GM23338 (cell line): ENCODE data around the gene BRK1.
"Not testable (repeated sequence)": the region's sequence is repeated elsewhere in the genome, so short reads cannot be mapped to it uniquely, and the experiment has no call there.

ENCODE experiments used
- ETS1 ChIP-seq: IDR thresholded peaks from 2 replicates; pipeline ENCODE4 v1.6.1; 2016; ENCODE audit warnings: antibody characterized with exemption
- EZH2 ChIP-seq: fragments of 200-600 bp; sonication (generic); IDR thresholded peaks from one replicate; pipeline ENCODE4 v1.8.0; 2017; ENCODE audit warnings: antibody characterized with exemption, mild to moderate bottlenecking, low read depth; ENCODE audit not compliant: unreplicated experiment
- EZH2phosphoT487 ChIP-seq: fragments of 200-600 bp; sonication (generic); IDR thresholded peaks from one replicate; pipeline ENCODE4 v1.8.1; 2018; ENCODE audit warnings: antibody characterized with exemption; ENCODE audit not compliant: unreplicated experiment
- JUNB ChIP-seq: IDR thresholded peaks from one replicate; pipeline ENCODE4 v1.6.1; 2016; ENCODE audit warnings: antibody characterized with exemption; ENCODE audit not compliant: unreplicated experiment
- POLR2AphosphoS5 ChIP-seq: IDR thresholded peaks from 2 replicates; pipeline ENCODE4 v1.6.1; 2016; ENCODE audit warnings: antibody characterized with exemption, low read depth
- ZNF114 ChIP-seq: fragments of 250-450 bp; sonication (Bioruptor Pico); IDR thresholded peaks from 2 replicates; pipeline ENCODE4 v1.5.0; 2020; ENCODE audit warnings: mild to moderate bottlenecking, moderate library complexity
- ZNF331 ChIP-seq: fragments of 250-450 bp; sonication (Bioruptor Pico); IDR thresholded peaks from 2 replicates; pipeline ENCODE4 v1.5.0; 2020; ENCODE audit warnings: low read depth, mild to moderate bottlenecking, moderate library complexity
- TF ChIP-seq, protein P1 (sequence below), 2 experiments: fragments of 200-600 bp in 1 of 2; sonication (generic) in 1 of 2; conservative IDR thresholded peaks; 2 replicates each; pipeline versions ENCODE4 v1.5.1 to v1.6.1; 2016 to 2017; ENCODE audit warnings: antibody characterized with exemption in 2 of 2, low read depth in 2 of 2, mild to moderate bottlenecking in 2 of 2, moderate library complexity in 1 of 2
- TF ChIP-seq, protein P2 (sequence below): IDR thresholded peaks from one replicate; pipeline ENCODE4 v1.6.1; 2018; ENCODE audit warnings: antibody characterized with exemption; ENCODE audit not compliant: unreplicated experiment

- not testable (repeated sequence) for TF ChIP-seq EZH2phosphoT487, ETS1, POLR2AphosphoS5, EZH2, ZNF331, ZNF114, JUNB
- TF ChIP-seq, protein P1, sequence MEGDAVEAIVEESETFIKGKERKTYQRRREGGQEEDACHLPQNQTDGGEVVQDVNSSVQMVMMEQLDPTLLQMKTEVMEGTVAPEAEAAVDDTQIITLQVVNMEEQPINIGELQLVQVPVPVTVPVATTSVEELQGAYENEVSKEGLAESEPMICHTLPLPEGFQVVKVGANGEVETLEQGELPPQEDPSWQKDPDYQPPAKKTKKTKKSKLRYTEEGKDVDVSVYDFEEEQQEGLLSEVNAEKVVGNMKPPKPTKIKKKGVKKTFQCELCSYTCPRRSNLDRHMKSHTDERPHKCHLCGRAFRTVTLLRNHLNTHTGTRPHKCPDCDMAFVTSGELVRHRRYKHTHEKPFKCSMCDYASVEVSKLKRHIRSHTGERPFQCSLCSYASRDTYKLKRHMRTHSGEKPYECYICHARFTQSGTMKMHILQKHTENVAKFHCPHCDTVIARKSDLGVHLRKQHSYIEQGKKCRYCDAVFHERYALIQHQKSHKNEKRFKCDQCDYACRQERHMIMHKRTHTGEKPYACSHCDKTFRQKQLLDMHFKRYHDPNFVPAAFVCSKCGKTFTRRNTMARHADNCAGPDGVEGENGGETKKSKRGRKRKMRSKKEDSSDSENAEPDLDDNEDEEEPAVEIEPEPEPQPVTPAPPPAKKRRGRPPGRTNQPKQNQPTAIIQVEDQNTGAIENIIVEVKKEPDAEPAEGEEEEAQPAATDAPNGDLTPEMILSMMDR (conservative IDR thresholded peaks at IDR 0.05; ENCODE audit: low read depth in 2 of 2) = not testable (repeated sequence)
- TF ChIP-seq, protein P2, sequence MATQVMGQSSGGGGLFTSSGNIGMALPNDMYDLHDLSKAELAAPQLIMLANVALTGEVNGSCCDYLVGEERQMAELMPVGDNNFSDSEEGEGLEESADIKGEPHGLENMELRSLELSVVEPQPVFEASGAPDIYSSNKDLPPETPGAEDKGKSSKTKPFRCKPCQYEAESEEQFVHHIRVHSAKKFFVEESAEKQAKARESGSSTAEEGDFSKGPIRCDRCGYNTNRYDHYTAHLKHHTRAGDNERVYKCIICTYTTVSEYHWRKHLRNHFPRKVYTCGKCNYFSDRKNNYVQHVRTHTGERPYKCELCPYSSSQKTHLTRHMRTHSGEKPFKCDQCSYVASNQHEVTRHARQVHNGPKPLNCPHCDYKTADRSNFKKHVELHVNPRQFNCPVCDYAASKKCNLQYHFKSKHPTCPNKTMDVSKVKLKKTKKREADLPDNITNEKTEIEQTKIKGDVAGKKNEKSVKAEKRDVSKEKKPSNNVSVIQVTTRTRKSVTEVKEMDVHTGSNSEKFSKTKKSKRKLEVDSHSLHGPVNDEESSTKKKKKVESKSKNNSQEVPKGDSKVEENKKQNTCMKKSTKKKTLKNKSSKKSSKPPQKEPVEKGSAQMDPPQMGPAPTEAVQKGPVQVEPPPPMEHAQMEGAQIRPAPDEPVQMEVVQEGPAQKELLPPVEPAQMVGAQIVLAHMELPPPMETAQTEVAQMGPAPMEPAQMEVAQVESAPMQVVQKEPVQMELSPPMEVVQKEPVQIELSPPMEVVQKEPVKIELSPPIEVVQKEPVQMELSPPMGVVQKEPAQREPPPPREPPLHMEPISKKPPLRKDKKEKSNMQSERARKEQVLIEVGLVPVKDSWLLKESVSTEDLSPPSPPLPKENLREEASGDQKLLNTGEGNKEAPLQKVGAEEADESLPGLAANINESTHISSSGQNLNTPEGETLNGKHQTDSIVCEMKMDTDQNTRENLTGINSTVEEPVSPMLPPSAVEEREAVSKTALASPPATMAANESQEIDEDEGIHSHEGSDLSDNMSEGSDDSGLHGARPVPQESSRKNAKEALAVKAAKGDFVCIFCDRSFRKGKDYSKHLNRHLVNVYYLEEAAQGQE = not testable (repeated sequence)
Observed at GRCh38 chr3:10070077-10070476, 45.4 kb upstream of the BRK1 start.
